Measurements from ENCODE around the gene KLF6.

KLF6 gene

DNA sequence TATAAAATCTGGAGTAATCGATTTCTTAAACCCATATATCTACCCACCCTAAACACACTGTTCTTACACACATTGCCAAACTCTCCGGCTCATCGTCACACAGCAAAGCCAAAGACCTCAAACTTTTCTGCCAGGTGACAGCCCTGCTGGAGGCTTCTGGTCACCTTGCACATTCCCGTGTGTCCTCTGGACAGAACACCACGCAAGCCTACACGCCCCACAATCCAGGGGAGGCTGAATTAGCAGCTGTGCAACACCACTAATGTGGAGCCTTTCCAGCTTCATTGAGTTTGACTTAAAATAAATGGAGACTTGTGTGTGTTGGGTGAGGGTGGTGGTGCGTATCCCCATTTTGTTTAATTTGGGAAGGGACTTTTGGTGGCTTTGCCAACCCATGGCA, 38.4 kb downstream of the KLF6 start:
- DNase-seq (ENCODE audit: extremely low read depth, low read depth), result no peak
- TF ChIP-seq, protein P1, sequence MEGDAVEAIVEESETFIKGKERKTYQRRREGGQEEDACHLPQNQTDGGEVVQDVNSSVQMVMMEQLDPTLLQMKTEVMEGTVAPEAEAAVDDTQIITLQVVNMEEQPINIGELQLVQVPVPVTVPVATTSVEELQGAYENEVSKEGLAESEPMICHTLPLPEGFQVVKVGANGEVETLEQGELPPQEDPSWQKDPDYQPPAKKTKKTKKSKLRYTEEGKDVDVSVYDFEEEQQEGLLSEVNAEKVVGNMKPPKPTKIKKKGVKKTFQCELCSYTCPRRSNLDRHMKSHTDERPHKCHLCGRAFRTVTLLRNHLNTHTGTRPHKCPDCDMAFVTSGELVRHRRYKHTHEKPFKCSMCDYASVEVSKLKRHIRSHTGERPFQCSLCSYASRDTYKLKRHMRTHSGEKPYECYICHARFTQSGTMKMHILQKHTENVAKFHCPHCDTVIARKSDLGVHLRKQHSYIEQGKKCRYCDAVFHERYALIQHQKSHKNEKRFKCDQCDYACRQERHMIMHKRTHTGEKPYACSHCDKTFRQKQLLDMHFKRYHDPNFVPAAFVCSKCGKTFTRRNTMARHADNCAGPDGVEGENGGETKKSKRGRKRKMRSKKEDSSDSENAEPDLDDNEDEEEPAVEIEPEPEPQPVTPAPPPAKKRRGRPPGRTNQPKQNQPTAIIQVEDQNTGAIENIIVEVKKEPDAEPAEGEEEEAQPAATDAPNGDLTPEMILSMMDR (IDR thresholded peaks at IDR 0.05; ENCODE audit: low read depth, low read length, missing control alignments), result no peak
- no peak overlapping the region for H3K4me3 ChIP-seq (replicated peaks; ENCODE audit: low read depth, low read length)

DNA sequence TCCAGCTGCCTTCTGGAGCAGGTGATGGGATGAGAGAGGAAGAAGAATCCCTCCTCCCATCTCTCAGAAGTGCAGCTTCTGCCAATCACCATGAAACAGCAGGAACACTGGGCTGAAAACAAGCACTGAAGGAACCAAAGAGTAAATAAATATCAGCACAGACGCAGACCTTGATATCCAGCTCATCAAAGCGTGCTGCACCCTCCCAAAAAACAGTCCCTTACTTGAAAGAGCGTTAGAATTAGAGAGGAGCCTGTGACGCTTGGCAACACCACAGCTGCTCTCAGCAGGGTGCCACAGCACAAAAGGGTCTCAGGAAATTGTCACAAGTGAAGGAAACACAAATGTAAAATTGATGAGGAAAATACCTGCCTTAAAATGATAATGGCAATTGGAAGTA, 39.5 kb downstream of the KLF6 start:
- no peak for DNase-seq (ENCODE audit: extremely low read depth, low read depth)
- TF ChIP-seq, protein P1 (IDR thresholded peaks at IDR 0.05; ENCODE audit: low read depth, low read length, missing control alignments), result no peak
- H3K4me3 ChIP-seq (replicated peaks; ENCODE audit: low read depth, low read length), result no peak overlapping the region

DNA sequence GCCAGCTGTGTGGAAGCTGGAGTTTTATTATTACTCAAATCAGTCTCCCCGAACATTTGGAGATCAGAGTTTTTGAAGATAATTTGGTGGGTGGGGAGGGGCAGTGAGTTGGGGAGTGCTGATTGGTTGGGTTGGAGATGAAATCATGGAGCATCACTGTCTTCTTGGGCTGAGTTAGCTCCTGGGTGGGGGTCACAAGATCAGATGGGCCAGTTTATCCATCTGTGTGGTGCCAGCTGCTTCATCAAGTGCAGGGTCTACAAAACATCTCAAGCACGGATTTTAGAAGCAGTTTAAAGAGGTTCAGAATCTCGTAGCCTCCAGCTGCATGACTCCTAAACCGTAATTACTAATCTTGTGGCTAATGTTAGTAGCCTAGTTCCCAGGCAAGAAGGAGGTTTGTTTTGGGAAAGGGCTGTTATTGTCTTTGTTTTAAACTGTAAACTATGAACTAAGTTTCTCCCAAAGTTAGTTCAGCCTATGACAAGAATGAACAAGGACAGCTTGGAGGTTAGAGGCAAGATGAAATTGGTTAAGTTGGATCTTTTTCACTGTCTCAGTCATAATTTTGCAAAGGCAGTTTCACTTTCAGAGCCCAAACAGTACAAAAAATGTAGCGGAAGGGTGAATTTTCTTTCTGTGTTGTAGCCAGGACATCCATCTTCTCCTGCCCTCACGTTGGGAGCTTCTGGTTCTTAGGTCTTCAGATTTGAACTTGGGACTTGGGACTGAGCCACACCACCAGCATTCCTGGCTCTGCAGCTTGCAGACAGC, 43.1 kb downstream of the KLF6 start:
- DNase-seq (ENCODE audit: extremely low read depth, low read depth), result no peak
- H3K4me3 ChIP-seq (replicated peaks; ENCODE audit: low read depth, low read length), result no peak overlapping the region
- TF ChIP-seq, protein P1 (IDR thresholded peaks at IDR 0.05; ENCODE audit: low read depth, low read length, missing control alignments), result no peak

DNA sequence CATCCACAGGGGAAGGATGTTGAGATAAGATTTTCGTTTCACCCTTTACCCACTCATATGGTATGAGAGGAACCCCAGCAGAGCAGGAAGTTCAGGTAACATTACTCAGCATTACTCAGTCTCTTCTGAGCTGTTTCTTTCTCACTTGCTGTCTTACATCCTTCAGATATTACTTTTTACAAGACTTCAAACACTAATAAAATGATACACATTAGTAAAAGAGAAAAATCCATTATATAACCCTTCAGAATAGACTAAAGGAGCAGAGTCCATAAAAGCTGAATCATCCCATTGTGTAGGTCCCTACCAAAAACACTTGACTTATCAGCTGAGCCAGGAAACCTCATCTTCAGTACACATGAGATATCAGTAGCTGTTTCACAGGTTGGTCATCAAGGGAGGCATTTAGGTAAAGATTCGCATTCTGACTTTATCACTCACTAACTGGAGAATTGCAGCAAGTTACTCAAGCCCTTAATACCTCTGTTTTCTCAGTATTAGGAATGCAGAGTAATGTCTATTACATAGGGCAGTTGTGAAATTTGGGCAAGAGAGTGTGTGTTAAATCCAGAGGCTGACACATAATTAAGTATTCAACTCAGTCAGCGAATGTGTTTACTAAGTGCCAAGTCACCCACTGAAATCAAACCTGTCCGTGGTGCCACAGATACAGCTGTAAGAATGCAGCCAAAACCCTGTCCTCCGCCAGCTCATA, 44.7 kb downstream of the KLF6 start:
- TF ChIP-seq, protein P1 (IDR thresholded peaks at IDR 0.05; ENCODE audit: low read depth, low read length, missing control alignments), result no peak
- no peak overlapping the region for H3K4me3 ChIP-seq (replicated peaks; ENCODE audit: low read depth, low read length)
- no peak for DNase-seq (ENCODE audit: extremely low read depth, low read depth)

DNA sequence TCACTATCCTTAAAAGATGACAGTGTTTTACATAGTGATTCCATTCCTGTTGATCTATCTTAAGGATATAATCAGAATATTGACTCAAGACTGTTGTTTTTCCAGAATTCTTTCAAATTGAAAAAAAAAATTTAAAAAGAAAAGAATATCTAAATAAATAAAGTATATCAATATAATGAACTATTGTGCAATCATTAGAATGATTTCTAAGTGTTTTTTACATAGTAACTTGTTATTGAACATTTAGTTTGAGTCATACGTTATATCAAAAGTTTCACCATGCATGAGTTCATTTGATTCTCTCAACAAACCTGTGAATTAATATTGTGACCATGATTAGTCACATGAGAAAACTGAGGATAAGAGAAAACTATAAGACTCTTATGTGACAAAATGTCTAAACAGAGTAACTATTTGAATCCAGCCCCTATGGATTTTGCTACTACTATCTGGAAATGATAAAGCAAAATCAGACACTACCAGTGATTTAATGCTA, 46.1 kb downstream of the KLF6 start:
- no peak overlapping the region for H3K4me3 ChIP-seq (replicated peaks; ENCODE audit: low read depth, low read length)
- DNase-seq (ENCODE audit: extremely low read depth, low read depth), result no peak
- TF ChIP-seq, protein P1 (IDR thresholded peaks at IDR 0.05; ENCODE audit: low read depth, low read length, missing control alignments), result no peak

DNA sequence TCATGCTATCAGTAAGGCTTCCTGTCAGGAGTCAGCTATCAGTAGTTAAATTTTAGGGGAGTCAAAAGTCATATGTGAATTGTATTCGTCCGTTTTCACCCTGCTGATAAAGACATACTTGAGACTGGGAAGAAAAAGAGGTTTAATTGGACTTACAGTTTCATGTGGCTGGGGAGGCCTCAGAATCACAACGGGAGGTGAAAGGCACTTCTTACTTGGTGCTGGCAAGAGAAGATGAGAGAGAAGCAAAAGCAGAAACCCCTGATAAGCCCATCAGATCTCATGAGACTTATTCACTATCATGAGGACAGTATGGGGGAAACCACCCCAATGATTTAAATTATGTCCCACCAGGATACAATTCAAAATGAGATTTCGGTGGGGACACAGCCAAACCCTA, 47.1 kb downstream of the KLF6 start:
- no peak overlapping the region for H3K4me3 ChIP-seq (replicated peaks; ENCODE audit: low read depth, low read length)
- no peak for DNase-seq (ENCODE audit: extremely low read depth, low read depth)
- TF ChIP-seq, protein P1 (IDR thresholded peaks at IDR 0.05; ENCODE audit: low read depth, low read length, missing control alignments), result no peak
